Measurements from ENCODE around the gene BRI3. TPM values are rescaled to one million over a fixed set of nuclear protein-coding genes. Genes with fewer than 3 reads are reported as not detected.

The BRI3 gene
- total and polyA plus RNA-seq, 2 of the 13 experiments (the other 11 are each of a cell fraction or from before 2014, with no cell fraction given): 54.0 to 103 TPM

GRCh38 chr7:98267303-98267702 lies 14.2 kb upstream of the BRI3 start:
- intact Hi-C loops (cut with micrococcal nuclease; ENCODE audit: unreplicated experiment): no loop called here
- no peak overlapping the region for H2AFZ ChIP-seq (ENCODE audit: low read length)
- H3K4me1 ChIP-seq (ENCODE audit: insufficient read depth, low read length): no peaks in the 10 kb centered on the region
- H3K27me3 ChIP-seq (ENCODE audit: control insufficient read depth in 1 of 2, insufficient read depth in 2 of 2, low read length in 2 of 2): no peaks in the 10 kb centered on the region
- BruUV-seq (replicated peaks): no TSS peak
- H3K27ac ChIP-seq (ENCODE audit: extremely low read length, insufficient read depth, low read length): no peak overlapping the region
- ChIA-PET POLR2A (interaction anchor here (0.8 kb wide), 1 partner anchor 134 kb away, joined by 3 read pairs; the partner anchor contains the start of gene BAIAP2L1), CTCF (ENCODE audit: low intra/inter-chr PET ratio, low total read pairs) (no interaction called here)
- DNase-seq (ENCODE audit: low spot score): no peak
- no peaks in the 10 kb centered on the region for H3K9me3 ChIP-seq (ENCODE audit: low read length)
- in situ Hi-C loops (cut with HindIII; ENCODE audit: extremely low pct_ligation_motif_present, low pct_unique_long_range_greater_than_20kb): no loop called here
- H3K36me3 ChIP-seq (replicated peaks in 1 of 2; ENCODE audit: control insufficient read depth in 1 of 2, insufficient read depth in 2 of 2, low read length in 2 of 2): no peaks in the 10 kb centered on the region
- no peak for FAIRE-seq
- no peak overlapping the region for H3K9ac ChIP-seq (ENCODE audit: insufficient read depth, low read depth, low read length)
- H4K20me1 ChIP-seq (ENCODE audit: insufficient read depth, low read length): no peaks in the 10 kb centered on the region
- TF ChIP-seq ZNF549 (CRISPR knock-in tag; IDR thresholded peaks at IDR 0.05) (no peak), NFIB (CRISPR knock-in tag; IDR thresholded peaks at IDR 0.05; ENCODE audit: borderline replicate concordance) (no peak)
- TF ChIP-seq, protein P1, sequence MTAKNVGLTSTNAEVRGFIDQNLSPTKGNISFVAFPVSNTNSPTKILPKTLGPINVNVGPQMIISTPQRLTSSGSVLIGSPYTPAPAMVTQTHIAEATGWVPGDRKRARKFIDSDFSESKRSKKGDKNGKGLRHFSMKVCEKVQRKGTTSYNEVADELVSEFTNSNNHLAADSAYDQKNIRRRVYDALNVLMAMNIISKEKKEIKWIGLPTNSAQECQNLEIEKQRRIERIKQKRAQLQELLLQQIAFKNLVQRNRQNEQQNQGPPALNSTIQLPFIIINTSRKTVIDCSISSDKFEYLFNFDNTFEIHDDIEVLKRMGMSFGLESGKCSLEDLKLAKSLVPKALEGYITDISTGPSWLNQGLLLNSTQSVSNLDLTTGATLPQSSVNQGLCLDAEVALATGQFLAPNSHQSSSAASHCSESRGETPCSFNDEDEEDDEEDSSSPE (CRISPR knock-in tag; IDR thresholded peaks at IDR 0.05): no peak
- H3K4me3 ChIP-seq (replicated peaks in 1 of 3; ENCODE audit: insufficient read depth in 1 of 3, low read depth in 2 of 3, low read length in 3 of 3): no peak overlapping the region
- 90% methylated on average over 3 of the region's 3 CpGs for WGBS (ENCODE audit: low lambda C conversion rate)
- H3K79me2 ChIP-seq (ENCODE audit: insufficient read depth, low read length): no peaks in the 10 kb centered on the region
- ATAC-seq: no peak
- H3K4me2 ChIP-seq (ENCODE audit: low read depth, low read length): no peak overlapping the region

DNA sequence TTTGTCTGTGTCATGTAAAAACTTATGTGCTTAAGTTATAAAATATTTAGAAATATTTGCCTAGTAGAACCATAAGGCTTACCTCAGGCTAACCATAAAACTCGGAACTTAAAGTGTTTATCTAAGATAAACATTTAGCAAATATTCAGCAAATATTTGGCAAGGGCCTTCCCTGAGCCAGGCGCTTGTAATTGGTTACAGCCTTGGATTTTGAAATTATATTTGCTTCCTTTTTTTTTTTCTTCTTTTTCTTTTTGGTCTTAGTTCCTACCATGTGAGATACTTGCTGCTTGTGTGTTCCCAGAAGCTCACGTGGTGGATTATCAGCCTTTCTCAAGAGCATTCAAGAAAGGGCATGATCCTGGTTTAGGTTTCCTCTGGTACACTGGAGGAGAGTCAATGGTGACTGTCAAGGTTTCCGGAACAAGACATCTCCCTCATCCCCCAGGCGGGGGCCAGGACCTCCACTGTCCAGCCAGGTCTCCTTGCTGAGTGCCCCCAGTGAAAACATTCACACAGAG lies 5.2 kb upstream of the BRI3 start:
- no TSS peak for BruUV-seq (replicated peaks)
- H3K4me2 ChIP-seq (ENCODE audit: low read depth, low read length): peak overlapping the region; percentile 47; the same call in 1 of the 2 replicates
- intact Hi-C loops (cut with micrococcal nuclease; ENCODE audit: unreplicated experiment) (no loop called here), in situ Hi-C loops (cut with HindIII; ENCODE audit: extremely low pct_ligation_motif_present, low pct_unique_long_range_greater_than_20kb) (no loop called here)
- H3K27me3 ChIP-seq (ENCODE audit: control insufficient read depth in 1 of 2, insufficient read depth in 2 of 2, low read length in 2 of 2): no peaks in the 10 kb centered on the region; a peak in 1 of 5 replicates
- no peaks in the 10 kb centered on the region for H3K79me2 ChIP-seq (ENCODE audit: insufficient read depth, low read length)
- H3K27ac ChIP-seq (ENCODE audit: extremely low read length, insufficient read depth, low read length): peak overlapping the region; percentile 35
- no peaks in the 10 kb centered on the region for H4K20me1 ChIP-seq (ENCODE audit: insufficient read depth, low read length)
- no peaks in the 10 kb centered on the region for H3K36me3 ChIP-seq (replicated peaks in 1 of 2; ENCODE audit: control insufficient read depth in 1 of 2, insufficient read depth in 2 of 2, low read length in 2 of 2)
- CTCF ChIA-PET (ENCODE audit: low intra/inter-chr PET ratio, low total read pairs): no interaction called here
- peak overlapping the region in 1 of 3 experiments; percentile 4; a peak in 1 of 6 replicates for H3K4me3 ChIP-seq (replicated peaks in 1 of 3; ENCODE audit: insufficient read depth in 1 of 3, low read depth in 2 of 3, low read length in 3 of 3)
- 9% methylated on average over 5 of the region's 5 CpGs for WGBS (ENCODE audit: low lambda C conversion rate)
- FAIRE-seq: peak; percentile 51
- H3K9me3 ChIP-seq (ENCODE audit: low read length): no peaks in the 10 kb centered on the region
- H3K4me1 ChIP-seq (ENCODE audit: insufficient read depth, low read length): peaks cover 48% of the 10 kb centered on the region
- POLR2A ChIA-PET: no interaction called here
- H2AFZ ChIP-seq (ENCODE audit: low read length): no peak overlapping the region
- ATAC-seq: peak; percentile 16; the same call in 2 of the 3 replicates
- no peak overlapping the region for H3K9ac ChIP-seq (ENCODE audit: insufficient read depth, low read depth, low read length)
- DNase-seq (ENCODE audit: low spot score): peak; percentile 64
- TF ChIP-seq, protein P2, sequence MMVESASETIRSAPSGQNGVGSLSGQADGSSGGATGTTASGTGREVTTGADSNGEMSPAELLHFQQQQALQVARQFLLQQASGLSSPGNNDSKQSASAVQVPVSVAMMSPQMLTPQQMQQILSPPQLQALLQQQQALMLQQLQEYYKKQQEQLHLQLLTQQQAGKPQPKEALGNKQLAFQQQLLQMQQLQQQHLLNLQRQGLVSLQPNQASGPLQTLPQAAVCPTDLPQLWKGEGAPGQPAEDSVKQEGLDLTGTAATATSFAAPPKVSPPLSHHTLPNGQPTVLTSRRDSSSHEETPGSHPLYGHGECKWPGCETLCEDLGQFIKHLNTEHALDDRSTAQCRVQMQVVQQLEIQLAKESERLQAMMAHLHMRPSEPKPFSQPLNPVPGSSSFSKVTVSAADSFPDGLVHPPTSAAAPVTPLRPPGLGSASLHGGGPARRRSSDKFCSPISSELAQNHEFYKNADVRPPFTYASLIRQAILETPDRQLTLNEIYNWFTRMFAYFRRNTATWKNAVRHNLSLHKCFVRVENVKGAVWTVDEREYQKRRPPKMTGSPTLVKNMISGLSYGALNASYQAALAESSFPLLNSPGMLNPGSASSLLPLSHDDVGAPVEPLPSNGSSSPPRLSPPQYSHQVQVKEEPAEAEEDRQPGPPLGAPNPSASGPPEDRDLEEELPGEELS (CRISPR knock-in tag; IDR thresholded peaks at IDR 0.05): 0 out of 2 replicates have a peak, but pooled peaks have one; percentile 7
- no peak for TF ChIP-seq ZNF432 (CRISPR knock-in tag; IDR thresholded peaks at IDR 0.05; ENCODE audit: borderline replicate concordance)
- no peak for TF ChIP-seq ZNF556 (CRISPR knock-in tag; IDR thresholded peaks at IDR 0.05; ENCODE audit: borderline replicate concordance)
- TF ChIP-seq ZNF224 (CRISPR knock-in tag; IDR thresholded peaks at IDR 0.05): no peak
- TF ChIP-seq, protein P3, sequence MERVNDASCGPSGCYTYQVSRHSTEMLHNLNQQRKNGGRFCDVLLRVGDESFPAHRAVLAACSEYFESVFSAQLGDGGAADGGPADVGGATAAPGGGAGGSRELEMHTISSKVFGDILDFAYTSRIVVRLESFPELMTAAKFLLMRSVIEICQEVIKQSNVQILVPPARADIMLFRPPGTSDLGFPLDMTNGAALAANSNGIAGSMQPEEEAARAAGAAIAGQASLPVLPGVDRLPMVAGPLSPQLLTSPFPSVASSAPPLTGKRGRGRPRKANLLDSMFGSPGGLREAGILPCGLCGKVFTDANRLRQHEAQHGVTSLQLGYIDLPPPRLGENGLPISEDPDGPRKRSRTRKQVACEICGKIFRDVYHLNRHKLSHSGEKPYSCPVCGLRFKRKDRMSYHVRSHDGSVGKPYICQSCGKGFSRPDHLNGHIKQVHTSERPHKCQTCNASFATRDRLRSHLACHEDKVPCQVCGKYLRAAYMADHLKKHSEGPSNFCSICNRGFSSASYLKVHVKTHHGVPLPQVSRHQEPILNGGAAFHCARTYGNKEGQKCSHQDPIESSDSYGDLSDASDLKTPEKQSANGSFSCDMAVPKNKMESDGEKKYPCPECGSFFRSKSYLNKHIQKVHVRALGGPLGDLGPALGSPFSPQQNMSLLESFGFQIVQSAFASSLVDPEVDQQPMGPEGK (CRISPR knock-in tag; IDR thresholded peaks at IDR 0.05): 0 out of 2 replicates have a peak, but pooled peaks have one; percentile 18
- TF ChIP-seq ZNF362 (CRISPR knock-in tag; IDR thresholded peaks at IDR 0.05; ENCODE audit: borderline replicate concordance): peak; percentile 61; the same call in 1 of the 2 replicates
- TF ChIP-seq ZNF776 (CRISPR knock-in tag; IDR thresholded peaks at IDR 0.05): no peak
